ENCODE measurements around the gene FIBP.
A peak's percentile ranks its signal among the peaks of the same experiment; 100 is the strongest.

Gene FIBP

DNA sequence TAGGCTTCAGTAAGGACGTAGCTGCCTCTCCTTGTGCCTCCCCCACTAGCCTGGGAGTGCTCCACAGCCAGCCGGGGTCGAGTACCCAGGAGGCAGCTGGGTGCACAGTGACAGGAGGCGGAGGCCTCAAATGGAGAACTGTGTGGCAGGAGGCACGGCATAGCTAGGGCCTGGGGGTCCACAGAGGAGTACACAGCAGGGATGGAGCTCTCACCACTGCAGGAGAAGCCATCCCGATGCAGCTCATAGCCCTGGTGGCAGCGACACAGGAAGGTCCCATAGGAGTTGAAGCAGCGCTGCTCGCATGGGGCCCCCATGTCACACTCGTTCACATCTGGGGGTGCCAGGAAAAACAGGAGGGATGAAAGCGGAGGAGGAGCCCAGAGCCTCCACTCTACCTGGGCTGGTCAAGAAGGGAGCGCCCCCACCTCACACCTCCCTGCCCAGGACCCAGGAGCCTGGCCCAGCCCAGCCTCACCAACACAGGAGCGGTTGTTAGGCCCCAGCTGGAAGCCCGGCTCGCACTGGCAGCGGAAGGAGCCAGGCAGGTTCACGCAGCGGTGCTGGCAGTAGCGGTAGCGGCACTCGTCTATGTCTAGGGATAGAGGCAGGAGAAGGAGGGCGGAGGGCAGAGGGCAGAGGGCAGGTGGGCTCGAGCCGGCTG, 18.5 kb downstream of the FIBP start:
- no peak for DNase-seq

DNA sequence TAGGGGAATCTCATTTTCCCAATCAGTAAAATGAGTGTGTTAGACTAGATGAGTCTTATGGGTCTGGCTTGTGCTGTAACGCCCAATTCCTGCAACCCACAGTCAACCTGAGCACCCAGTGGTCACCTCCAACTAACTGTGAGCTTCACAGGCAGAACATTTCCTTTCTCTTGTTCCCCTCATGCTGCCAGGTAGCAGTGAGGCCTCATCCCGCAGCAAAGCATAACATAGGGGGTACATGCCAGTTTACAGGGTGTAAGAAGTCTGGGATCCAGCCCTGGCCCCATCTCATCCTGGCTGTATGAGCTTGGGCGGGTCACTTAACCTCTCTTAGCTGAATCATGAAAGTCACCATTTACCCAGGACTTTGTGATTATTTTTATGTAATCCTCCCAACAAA, 19.4 kb downstream of the FIBP start:
- DNase-seq = no peak

DNA sequence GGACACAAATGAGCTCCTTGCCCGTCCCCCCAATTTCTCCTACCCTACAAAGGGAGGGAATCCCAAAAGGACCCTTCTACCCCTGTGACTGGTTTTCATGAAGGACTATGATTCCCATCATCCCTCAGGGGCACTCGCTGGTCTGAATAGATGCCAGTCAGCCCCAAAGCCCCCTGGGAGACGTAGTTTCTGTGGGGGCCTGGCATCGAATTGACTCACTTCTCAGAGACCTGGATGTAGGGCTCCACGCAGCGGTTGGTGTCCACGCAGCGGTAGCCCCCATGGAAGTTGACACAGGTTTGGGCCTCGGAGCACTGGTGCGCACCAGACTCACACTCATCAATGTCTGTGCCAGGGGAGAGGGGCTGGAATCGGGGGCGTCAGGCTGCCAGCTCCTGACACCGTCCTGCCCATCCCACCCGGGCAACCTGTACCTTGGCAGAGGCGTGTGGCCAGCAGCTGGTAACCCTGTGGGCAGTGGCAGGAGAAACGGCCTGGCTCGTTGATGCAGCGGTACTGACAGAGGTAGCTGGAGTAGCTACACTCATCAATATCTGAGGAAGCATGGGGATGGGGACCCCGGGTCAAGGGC, 20.1 kb downstream of the FIBP start:
- peak; percentile 29 for DNase-seq

DNA sequence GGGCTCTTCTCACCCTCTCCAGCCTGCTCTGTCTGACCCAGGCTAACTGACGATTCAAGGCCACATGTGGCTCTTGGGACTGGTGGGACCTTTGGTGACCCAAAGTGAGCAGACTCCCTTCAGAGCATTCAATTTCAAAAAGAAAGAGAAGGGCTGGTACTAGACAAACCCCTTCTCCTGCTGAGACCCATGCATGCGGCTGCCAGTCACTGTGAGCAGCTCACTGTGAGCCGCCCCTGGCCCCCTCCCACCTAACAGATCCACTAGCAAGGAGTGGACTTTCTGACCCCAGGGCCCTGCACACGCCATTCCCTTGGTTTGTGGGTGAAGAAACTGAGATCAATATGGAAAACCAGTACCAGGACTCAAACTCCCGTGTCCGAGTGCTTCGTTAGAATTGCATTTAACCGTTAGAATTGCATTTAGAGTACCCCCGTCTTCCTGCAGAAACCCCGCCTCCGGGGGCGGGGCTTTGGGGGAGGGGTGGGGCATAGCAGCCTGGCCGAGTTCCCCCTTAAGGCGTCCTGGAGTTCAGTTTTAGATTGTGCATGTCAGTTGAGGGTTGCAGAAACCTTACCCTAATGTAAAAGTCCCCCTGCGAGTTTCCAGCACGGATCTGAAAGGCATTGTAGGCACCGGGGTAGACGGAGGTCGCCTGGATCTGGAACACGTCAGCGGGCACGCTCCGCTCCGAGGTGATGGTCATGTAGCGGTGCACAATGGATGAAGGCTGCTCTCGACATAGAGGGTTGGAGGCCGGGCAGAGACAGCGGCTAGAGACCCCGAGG, 20.8 kb downstream of the FIBP start:
- peak; percentile 65 for DNase-seq

DNA sequence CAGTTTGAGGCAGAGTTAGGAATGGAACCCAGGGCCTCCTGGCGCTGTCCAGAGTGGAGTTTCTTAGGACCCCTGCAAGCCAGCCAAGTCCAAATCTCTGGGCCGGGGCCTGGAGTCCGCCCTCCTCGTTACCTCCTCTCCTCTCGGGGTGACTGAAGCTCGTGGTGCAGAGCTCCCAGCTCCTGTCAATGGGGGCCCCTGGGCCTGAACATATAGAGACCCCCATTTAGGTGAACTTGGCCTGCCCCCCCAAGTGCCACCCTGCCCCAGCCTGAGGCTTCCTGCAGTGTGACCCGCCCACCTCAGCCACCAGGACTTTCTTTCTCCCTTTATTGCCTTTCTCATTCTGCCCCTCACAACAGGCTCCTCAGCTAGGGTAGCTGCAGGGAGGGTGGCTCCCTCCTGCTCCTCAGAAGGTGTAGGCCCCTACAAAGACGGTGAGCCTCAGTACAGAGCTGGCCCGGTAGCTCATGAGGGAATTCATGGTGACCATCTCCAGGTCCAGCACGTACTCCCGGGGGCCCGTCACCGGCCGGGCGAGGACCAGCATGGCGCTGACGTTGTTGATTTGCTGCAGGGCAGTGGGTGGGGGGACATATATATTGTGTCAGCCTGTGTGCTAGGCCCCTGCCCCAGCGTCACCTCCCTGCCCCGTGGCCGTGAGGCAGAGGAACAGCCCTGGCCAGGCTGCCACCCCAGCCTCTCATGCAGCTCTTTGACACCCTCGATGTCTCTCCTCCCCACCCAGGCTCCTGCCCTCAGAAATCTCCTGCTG, 21.6 kb downstream of the FIBP start:
- no peak for DNase-seq

DNA sequence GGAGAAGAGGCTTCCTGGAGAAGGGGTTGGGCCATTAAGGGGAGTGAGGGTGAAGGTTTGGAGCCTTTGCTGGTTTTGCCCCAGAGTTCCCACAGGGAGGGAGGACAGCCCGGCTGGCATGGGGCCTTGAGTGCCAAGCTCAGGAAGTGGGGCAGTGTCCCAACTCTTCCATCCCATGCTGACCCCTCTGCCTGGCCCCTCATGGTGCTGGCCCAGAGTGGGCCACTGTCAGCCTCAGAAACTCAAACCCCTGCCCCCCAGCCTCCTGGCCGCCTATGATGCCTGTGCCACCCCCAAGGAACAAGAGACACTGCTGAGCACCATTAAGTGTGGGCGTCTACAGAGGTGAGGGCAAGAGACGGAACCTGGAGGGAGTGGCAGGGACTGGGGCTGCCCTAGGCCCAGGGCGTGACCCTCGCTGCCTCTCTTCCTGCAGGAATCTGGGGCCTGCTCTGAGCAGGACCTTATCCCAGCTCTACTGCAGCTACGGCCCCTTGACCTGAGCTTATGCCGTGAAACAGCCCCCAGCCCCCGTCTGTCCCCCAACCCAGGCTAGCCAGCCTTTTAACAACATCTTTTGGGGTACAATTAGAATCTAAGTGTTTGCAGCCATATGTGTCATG, 22.6 kb downstream of the FIBP start:
- DNase-seq = no peak

DNA sequence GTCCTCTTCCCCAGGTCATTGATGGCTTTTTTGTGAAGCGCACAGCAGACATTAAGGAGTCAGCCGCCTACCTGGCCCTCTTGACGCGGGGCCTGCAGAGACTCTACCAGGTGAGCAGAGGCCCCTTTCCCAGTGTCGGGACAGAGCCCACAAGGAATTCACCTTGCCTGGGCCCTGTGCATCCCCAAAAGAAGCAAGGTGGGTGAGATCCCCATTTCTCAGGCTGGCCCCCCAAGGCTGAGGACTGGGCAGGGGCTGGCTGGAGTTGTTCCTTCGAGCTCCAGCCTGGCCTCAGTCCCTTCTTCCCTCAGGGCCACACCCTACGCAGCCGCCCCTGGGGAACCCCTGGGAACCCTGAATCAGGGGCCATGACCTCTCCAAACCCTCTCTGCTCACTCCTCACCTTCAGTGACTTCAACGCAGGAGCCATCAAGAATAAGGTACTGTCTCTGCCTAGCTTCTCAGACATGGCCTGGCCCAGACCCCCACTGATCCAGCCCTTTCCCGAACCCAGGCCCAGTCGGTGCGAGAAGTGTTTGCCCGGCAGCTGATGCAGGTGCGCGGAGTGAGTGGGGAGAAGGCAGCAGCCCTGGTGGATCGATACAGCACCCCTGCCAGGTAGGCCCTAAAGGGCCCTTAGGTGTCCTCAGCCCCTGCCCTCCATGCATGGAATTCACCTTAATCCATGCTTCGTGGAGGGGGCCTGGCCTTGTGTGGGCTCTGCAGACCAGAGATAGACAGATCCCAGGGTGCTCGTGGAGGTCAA, 23.4 kb downstream of the FIBP start:
- DNase-seq = no peak

DNA sequence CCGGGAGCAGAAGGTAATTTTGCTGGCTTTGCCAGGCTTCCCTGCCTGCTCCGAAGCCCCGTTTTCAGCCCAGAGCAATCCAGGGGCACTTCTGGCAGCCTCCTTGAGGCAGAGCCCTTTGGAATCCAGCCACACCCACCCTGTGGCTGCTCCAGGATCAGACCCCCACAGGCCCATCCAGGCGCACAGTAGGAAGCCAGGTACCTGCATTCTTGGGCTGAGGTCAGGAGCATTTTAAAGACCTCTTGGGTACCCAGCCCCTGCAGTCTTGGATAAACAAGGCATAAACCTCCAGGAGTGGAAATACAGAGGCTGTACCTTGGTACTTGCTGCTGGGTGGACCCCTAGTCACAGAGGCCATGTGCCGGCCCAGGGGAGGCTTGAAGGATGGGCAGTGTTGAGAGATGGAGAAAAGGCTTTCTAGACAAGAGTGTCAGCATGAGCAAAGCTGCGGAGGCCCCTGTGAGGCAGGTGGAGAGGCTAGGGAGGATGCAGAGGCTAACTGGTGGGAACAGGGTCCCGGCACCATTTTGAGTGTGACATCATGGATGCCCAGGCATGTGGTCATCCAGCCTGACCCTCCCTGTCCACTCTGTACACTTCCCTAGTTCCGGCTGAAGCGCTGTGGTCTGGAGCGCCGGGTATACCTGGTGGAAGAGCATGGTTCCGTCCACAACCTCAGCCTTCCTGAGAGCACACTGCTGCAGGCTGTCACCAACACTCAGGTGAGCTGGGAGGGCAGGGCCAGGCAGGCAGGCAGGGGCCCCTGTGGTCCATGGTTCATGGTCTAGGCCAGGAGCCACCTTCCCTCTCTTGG, 24.2 kb downstream of the FIBP start:
- no peak for DNase-seq

DNA sequence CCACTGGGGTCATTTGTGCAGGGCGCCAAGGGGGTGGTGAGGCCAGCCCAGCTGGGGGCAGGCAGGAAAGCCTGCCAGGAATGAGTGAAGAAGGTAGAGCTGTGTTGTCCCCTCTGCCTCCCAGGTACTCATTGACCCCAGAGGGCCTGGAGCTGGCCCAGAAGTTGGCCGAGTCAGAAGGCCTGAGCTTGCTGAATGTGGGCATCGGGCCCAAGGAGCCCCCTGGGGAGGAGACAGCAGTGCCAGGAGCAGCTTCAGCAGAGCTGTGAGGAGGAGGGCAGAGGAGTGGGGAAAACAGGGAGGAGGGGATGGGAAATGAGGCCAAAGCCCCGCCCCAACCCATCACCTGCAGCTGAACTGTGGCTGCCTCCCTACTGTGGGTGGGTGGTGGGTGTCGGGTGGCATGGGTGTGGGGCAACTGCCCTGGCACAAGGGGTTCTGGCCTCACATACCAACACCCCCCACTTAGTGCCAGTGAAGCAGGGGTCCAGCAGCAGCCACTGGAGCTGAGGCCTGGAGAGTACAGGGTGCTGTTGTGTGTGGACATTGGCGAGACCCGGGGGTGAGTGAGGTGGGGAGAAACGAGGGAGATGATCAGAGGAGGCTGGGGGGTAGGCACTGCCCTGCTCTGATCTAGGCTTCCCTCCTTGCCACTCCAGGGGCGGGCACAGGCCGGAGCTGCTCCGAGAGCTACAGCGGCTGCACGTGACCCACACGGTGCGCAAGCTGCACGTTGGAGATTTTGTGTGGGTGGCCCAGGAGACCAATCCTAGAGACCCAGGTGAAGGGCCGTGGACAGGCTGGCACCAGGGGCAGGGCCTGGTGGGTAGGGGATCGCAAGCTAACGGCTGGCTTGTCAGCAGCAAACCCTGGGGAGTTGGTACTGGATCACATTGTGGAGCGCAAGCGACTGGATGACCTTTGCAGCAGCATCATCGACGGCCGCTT, 25.1 kb downstream of the FIBP start:
- DNase-seq = no peak

DNA sequence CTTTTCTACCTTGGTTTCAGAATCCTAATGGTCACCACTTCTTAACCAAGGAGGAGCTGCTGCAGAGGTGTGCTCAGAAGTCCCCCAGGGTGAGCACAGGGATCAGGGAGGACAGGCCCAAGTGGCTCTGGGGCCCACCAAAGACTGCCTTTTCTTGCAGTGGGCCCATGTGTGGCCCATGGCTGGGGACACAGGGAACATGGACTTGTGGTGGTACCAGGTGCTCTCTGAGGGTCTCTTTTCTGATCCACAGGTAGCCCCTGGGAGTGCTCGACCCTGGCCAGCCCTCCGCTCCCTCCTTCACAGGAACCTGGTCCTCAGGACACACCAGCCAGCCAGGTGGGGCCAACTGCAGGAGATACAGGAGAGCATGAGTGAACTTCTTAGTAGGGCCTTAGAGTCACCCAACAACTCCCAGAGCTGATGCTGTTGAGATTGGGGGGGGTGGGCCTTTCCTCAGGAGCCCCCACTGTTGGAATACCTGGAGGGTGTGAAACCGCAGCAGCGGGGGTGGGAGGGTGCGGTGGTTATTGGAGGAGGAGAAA, 26.0 kb downstream of the FIBP start:
- DNase-seq = no peak

DNA sequence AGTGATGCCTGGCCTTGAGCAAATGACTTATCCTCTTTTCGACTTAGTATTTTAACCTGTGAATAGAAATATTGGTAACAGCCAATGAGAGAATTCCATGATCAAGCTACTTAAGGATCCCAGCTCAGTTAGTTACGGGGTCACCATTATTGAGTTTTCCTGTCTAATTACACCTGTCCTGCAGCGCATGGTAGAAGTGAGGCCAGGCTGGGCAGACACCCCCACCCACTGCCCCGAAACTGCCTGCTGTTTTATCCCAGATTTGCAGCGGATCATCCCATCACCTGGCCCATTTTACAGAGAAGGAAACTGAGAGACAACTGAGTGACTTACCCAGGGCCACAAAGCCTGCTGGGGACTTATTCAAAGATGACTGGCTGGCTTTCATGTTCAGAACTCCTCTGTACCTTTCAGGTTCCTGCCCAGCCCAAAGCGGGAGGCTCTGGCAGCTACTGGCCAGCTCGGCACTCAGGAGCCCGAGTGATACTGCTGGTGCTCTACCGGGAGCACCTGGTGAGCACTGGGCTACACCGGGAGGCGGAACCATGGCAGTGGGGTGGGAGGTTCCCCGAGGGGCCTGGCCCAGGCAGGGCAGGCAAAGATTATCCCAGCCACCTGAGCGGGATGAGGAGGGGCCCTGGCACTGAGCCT, 26.6 kb downstream of the FIBP start:
- DNase-seq = no peak

DNA sequence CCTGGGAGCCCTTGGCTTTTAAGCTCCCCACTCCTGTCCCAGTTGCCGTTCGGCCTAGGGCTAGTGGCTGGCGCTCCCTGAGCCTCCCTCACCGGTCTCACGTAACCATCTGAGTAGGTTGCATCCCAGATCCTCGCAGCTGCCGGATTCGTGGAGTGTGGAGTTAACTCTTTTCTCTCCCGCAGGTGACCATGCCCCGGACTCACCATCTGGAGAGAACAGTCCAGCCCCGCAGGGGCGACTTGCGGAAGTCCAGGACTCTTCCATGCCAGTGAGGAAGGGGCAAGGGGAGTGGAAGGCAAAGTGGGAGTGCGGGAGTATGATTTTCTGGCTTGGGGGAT, 27.1 kb downstream of the FIBP start:
- peak; percentile 57 for DNase-seq

DNA sequence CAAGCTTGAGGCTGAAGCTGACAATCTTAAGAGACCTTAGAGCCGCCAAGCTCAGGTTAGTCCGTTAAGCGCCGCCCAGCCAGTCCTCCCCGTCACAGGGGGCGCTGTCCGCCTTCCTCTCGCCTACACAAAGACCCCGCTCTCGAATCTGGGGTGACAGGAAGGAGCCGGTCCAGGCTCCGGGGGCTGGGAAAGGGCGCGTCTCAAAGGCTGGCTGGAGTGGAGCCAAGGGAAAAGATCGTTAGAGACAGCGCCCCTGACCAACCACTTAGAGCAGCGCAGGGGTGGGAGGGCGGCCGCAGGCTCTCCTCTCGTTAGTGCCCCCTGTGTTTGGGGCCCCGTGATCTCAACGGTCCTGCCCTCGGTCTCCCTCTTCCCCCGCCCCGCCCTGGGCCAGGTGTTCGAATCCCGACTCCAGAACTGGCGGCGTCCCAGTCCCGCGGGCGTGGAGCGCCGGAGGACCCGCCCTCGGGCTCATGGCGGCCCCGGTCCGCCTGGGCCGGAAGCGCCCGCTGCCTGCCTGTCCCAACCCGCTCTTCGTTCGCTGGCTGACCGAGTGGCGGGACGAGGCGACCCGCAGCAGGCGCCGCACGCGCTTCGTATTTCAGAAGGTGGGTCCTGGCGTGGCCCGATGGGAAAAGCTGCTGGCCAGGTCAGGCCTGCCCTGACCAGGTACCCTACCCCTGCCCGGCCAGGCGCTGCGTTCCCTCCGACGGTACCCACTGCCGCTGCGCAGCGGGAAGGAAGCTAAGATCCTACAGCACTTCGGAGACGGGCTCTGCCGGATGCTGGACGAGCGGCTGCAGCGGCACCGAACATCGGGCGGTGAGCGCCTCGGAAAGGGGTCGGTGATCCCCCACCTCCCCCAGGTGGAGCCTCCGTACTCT, 27.8 kb downstream of the FIBP start, which contains the start of gene MUS81:
Gene MUS81 (plus strand): TSS at position 156 of the 887 bp plus-strand sequence. CDS start 321 bp downstream, at position 477.
- DNase-seq = peak; percentile 99

DNA sequence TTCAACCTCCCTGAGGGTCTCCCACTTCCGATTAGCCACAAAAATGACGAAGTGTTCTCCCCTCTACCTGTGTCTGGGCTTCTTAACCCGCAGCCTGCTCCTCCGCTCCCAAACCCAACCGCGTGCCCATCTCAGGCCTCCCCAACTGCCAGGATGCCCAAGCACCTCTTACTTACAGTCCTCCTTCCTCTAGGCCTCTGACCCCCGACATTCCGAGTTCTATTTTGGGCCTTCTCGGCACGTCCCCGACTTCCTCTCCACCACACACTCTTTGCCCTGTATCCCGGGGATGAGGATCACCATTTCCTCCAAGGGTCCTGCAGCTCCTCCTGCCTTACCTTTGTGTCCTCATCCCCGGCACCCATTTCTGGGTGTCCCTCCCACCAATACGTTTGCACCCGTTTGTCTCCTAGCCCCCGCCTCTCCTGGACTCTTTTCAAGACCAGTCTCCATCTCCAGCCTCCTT, 28.4 kb downstream of the FIBP start:
- DNase-seq = no peak

DNA sequence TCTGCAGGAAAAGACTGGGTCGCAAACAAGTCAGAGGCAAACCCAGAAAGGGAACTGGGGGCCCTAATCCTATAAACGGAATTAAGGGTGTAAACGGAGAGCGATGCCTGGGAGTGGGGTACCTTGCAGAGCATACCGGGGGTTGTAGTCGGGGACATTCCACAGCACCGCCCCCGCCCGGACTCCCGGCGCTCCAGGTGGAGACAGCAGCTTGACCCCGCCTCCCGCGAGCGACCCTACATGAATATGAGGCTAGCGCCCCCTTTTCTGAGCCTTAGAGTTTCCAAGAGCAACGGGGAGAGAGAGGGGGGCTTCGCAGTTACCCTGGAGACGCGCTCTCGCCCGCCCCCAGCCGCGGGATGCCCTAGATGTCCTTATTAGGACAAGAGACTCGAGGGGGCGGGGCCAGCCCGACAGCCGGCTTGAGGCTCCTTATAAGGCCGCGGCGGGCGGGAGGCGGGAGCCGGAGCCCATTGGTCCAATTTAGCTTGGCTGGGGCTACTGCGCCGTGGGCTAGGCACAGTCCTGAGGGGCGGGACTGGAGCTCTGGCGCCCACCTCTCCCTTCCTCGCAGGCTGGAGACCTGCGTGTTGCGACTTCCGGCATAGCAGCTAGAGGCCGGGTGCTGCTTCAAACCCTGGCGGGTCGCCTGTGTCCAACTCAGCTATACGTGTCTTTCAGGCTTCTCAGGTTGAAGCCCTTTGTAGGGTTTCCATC, 29.0 kb downstream of the FIBP start:
- peak; percentile 99 for DNase-seq

DNA sequence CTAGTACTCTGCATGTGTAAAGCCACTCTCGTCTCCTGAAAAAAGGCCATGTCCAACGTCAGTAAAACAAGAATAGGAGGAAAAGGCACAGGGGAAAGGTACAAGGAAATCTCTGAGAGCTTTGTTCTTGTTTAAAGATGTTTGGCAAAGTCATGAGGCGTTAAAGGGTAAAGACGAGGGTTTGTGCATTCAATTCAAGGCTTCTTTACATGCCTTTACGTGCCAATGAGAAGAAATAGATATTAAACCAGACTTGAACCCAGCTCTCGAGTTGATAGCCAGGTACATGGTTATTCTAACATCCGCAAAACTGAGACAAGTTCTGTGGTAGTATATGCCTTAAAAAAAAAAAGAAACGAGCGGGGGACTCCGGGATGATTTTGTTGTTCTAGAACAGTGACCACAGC, 29.6 kb downstream of the FIBP start:
- no peak for DNase-seq

Measured in OCI-M1 (cell line).